OCI-LY1 (cell line): ENCODE data around the gene TCF19.

Source experiments
- CTCF ChIP-seq: fragments of 200-600 bp; sonication (generic), shearing (Covaris generic); IDR thresholded peaks from 2 replicates; pipeline ENCODE4 v1.5.1; 2017; ENCODE audit warnings: mild to moderate bottlenecking, antibody characterized with exemption, low read length, moderate library complexity, mixed read lengths
- EZH2 ChIP-seq: fragments of 200-600 bp; sonication (generic), shearing (Covaris generic); IDR thresholded peaks from 2 replicates; pipeline ENCODE4 v1.8.0; 2017; ENCODE audit warnings: borderline replicate concordance, mixed run types, mild to moderate bottlenecking, antibody characterized with exemption, low read length, moderate library complexity, mixed read lengths

GRCh38 chr6:31144296-31144969 is 14.0 kb upstream of the TCF19 start:
- no peak for TF ChIP-seq CTCF
- no peak for TF ChIP-seq EZH2
